Endothelial cell of umbilical vein (primary cell): Measurements from ENCODE around the gene TGFA. TPM values are rescaled to one million over a fixed set of nuclear protein-coding genes. Genes with fewer than 3 reads are reported as not detected.

Experiments used
- Bru-seq: library from RNA; stranded (reverse); fragments of 400-500 nt; gene quantifications from one replicate; lab custom pipeline; 2021; lab: Mats Ljungman, UMichigan
- BruChase-seq, 2 experiments: library from RNA; stranded (reverse); fragments of 400-500 nt; gene quantifications; one replicate each; lab custom pipeline; 2021; lab: Mats Ljungman, UMichigan
- BruUV-seq: library from RNA; stranded (reverse); fragments of 400-500 nt; replicated peaks from 2 replicates; lab custom pipeline; 2021; lab: Mats Ljungman, UMichigan
- CTCF ChIA-PET: fragments of 300-600, 350-600 bp; sonication (Branson Sonifier 250); formaldehyde crosslinking; loops from one replicate; lab custom pipeline; 2021; ENCODE audit warnings: antibody characterized with exemption, inconsistent platforms; lab: Charles Lee
- POLR2A ChIA-PET: fragments of 300-600, 350-600 bp; sonication (Branson Sonifier 250); formaldehyde crosslinking; loops from one replicate; lab custom pipeline; 2021; ENCODE audit warnings: antibody characterized with exemption, inconsistent platforms; lab: Charles Lee
- DNase-seq: peaks from one replicate; pipeline ENCODE4 v3.0.0-alpha.2; 2011; ENCODE audit warnings: low read depth, low spot score
- FAIRE-seq: peaks from 2 replicates; lab custom pipeline; 2011; peaks lifted over from hg19 to GRCh38; lab: Jason Lieb, UNC
- H2AFZ ChIP-seq: 2 replicates; pipeline ENCODE4 v1.6.0; 2012; ENCODE audit warnings: low read depth, low read length, control low read depth, inconsistent platforms
- H3K27ac ChIP-seq: 2 replicates; pipeline ENCODE4 v1.5.1; 2011; ENCODE audit warnings: low read depth, mild to moderate bottlenecking, control low read depth, low read length, moderate library complexity; ENCODE audit not compliant: insufficient read depth
- H3K27me3 ChIP-seq, 2 experiments: 2 replicates each; pipeline versions ENCODE4 v1.6.0 to v1.6.1; 2011; ENCODE audit warnings: low read length in 2 of 2, mixed read lengths in 1 of 2; ENCODE audit not compliant: control insufficient read depth in 2 of 2, insufficient read depth in 2 of 2
- H3K36me3 ChIP-seq, 2 experiments: 2 replicates in 1 of 2; 3 replicates in 1 of 2; pipeline ENCODE4 v1.5.1; 2011; ENCODE audit warnings: low read length in 2 of 2, mild to moderate bottlenecking in 1 of 2, moderate library complexity in 1 of 2; ENCODE audit not compliant: control insufficient read depth in 2 of 2, insufficient read depth in 2 of 2; ENCODE audit errors: extremely low read depth in 1 of 2
- H3K4me1 ChIP-seq: 3 replicates; pipeline ENCODE4 v1.5.1; 2011; ENCODE audit warnings: mild to moderate bottlenecking, low read length; ENCODE audit not compliant: control insufficient read depth, insufficient read depth; ENCODE audit errors: extremely low read depth
- H3K4me2 ChIP-seq: 2 replicates; pipeline ENCODE4 v1.6.1; 2011; ENCODE audit warnings: low read length, control low read depth, mixed read lengths; ENCODE audit not compliant: insufficient read depth
- H3K4me3 ChIP-seq, 3 experiments: fragments of 200-600 bp in 1 of 3; sonication (generic), shearing (Covaris generic) in 1 of 3; replicated peaks in 1 of 3; 2 replicates each; pipeline ENCODE4 v1.5.1; 2011 to 2016; ENCODE audit warnings: control low read depth in 3 of 3, low read length in 3 of 3, mild to moderate bottlenecking in 2 of 3, inconsistent platforms in 1 of 3, low read depth in 1 of 3, moderate library complexity in 1 of 3; ENCODE audit not compliant: insufficient read depth in 1 of 3
- H3K79me2 ChIP-seq: 2 replicates; pipeline ENCODE4 v1.6.0; 2012; ENCODE audit warnings: low read length, inconsistent platforms; ENCODE audit not compliant: control insufficient read depth, insufficient read depth
- H3K9ac ChIP-seq: replicated peaks from 2 replicates; pipeline ENCODE3; 2011; ENCODE audit warnings: low read length, control low read depth; ENCODE audit not compliant: insufficient read depth; ENCODE audit errors: extremely low read depth
- H3K9me1 ChIP-seq: replicated peaks from 3 replicates; pipeline ENCODE4 v1.6.0; 2011; ENCODE audit warnings: mild to moderate bottlenecking, low read length; ENCODE audit not compliant: control insufficient read depth, insufficient read depth; ENCODE audit errors: extremely low read depth
- H3K9me3 ChIP-seq: replicated peaks from 2 replicates; pipeline ENCODE4 v1.5.1; 2012; ENCODE audit warnings: low read length, inconsistent platforms; ENCODE audit not compliant: control insufficient read depth, insufficient read depth
- H4K20me1 ChIP-seq: replicated peaks from 2 replicates; pipeline ENCODE3; 2011; ENCODE audit warnings: mild to moderate bottlenecking, low read length; ENCODE audit not compliant: control insufficient read depth, insufficient read depth; ENCODE audit errors: extremely low read depth
- CTCF ChIP-seq, 2 donors: IDR thresholded peaks; 1 replicate in 1 of 2; 2 replicates in 1 of 2; pipeline ENCODE4 v1.5.1; 2011; ENCODE audit warnings: low read length in 2 of 2, mild to moderate bottlenecking in 2 of 2, moderate library complexity in 2 of 2, control low read depth in 1 of 2, inconsistent platforms in 1 of 2, low read depth in 1 of 2; ENCODE audit not compliant: insufficient read depth in 1 of 2; ENCODE audit errors: extremely low read depth in 1 of 2
- EZH2 ChIP-seq: IDR thresholded peaks from 2 replicates; pipeline ENCODE4 v1.6.1; 2012; ENCODE audit warnings: borderline replicate concordance, low read depth, mild to moderate bottlenecking, moderate library complexity, low read length, inconsistent platforms; ENCODE audit not compliant: severe bottlenecking
- FOS ChIP-seq: IDR thresholded peaks from 2 replicates; pipeline ENCODE4 v1.6.1; 2011; ENCODE audit warnings: mild to moderate bottlenecking, low read length, moderate library complexity, borderline replicate concordance; ENCODE audit not compliant: insufficient read depth
- dilution Hi-C: fragments of 300-500 bp; cut with MboI; formaldehyde crosslinking; loops from one replicate; pipeline ENCODE4 v1.15.0; 2019; ENCODE audit warnings: low sequenced_read_pairs; ENCODE audit not compliant: extremely low pct_ligation_motif_present
- intact Hi-C: fragments of 100-400 bp; cut with micrococcal nuclease; formaldehyde crosslinking; loops from one replicate; pipeline ENCODE4 v1.10.0; 2022
- long read RNA-seq: library from polyadenylated mRNA; stranded (forward); transcript quantifications from one replicate; pipeline ENCODE4 v2.0.0, GENCODE V29; 2021
- polyA minus RNA-seq, 3 experiments: library from RNA; depleted of rRNA, polyadenylated mRNA; stranded (reverse); fragments of >200 nt; gene quantifications; 1 replicate in 1 of 3; 2 replicates in 2 of 3; pipeline ENCODE4 v1.2.3, GENCODE V29; 2011
- polyA plus RNA-seq, 4 experiments: library from polyadenylated mRNA; depleted of rRNA in 3 of 4; stranded (reverse) in 3 of 4; unstranded in 1 of 4; fragments of >200 nt; gene quantifications; 2 replicates each; pipeline versions ENCODE4 v1.2.1 to v1.2.3, GENCODE V29; 2011 to 2012; ENCODE audit warnings: missing spikeins in 1 of 4
- total RNA-seq: library from RNA; stranded (reverse); gene quantifications from 2 replicates; pipeline ENCODE4 v1.2.3, GENCODE V29; 2021

The TGFA gene
- 0.12 and 0.22 TPM in 2 replicates for total RNA-seq
- 0.19 and 0.32 TPM in 2 replicates for polyA plus RNA-seq
- polyA plus RNA-seq (2011; cell fraction: cytosol; rRNA removed) = 0.17 and 0.21 TPM in 2 replicates
- polyA plus RNA-seq (2011; cell fraction: nucleus; rRNA removed) = 0.21 and 0.25 TPM in 2 replicates
- 0.31 and 0.59 TPM in 2 replicates for polyA plus RNA-seq (2012)
- polyA minus RNA-seq = 0.06 and 0.32 TPM in 2 replicates
- polyA minus RNA-seq (2011; cell fraction: cytosol; rRNA and poly(A)+ RNA removed) = 6.0 TPM
- 0.29 and 0.38 TPM in 2 replicates for polyA minus RNA-seq (2011; cell fraction: nucleus; rRNA and poly(A)+ RNA removed)
- percentile 19 among the genes with signal in this experiment for Bru-seq, nascent RNA
- BruChase-seq, experiment 1, labeled RNA remaining after a 6-hour chase = percentile 20 among the genes with signal in this experiment
- BruChase-seq, experiment 2, labeled RNA remaining after a 2-hour chase = percentile 19 among the genes with signal in this experiment
- long read RNA-seq = 0 reads

GRCh38 chr2:70553584-70554337 is at the start of gene TGFA:
TSS of gene TGFA (minus strand) at chr2:70553826. CDS start at chr2:70553767, 59 bp downstream.
- Histone ChIP-seq H3K27me3 (peaks cover 48 to 51% of the 10 kb centered on the region in 2 experiments), H3K9ac (no peak within 1 kb of the TSS), H3K36me3 (no peaks in the 10 kb centered on the region), H3K4me1 (peaks cover 9% of the 10 kb centered on the region), H3K9me3 (no peaks in the 10 kb centered on the region), H3K4me3 (peak within 1 kb of the TSS; percentile 29 to 45 (median 35)), H3K4me2 (peak within 1 kb of the TSS; percentile 69), H3K27ac (no peak within 1 kb of the TSS), H2AFZ (peak within 1 kb of the TSS; percentile 73), H4K20me1 (no peaks in the 10 kb centered on the region), H3K9me1 (no peaks in the 10 kb centered on the region), H3K79me2 (no peaks in the 10 kb centered on the region)
- dilution Hi-C loops = no loop called here
- BruUV-seq = no TSS peak
- peak; percentile 83 for FAIRE-seq
- ChIA-PET POLR2A (no interaction called here), CTCF (interaction anchor here (1.0 to 1.4 kb wide), 2 partner anchors 64 to 196 kb away, joined by 3 to 7 read pairs; no protein-coding TSS in a partner anchor)
- peak; percentile 38 for DNase-seq
- intact Hi-C loops = loop anchor here (2.0 to 5.0 kb wide), 5 partner anchors 63 to 251 kb away; partner anchors contain the start of gene FAM136A
- TF ChIP-seq CTCF (IDR thresholded peaks at IDR 0.05; ENCODE audit: extremely low read depth in 1 of 2, insufficient read depth in 1 of 2, low read depth in 1 of 2, low read length in 2 of 2) (peak; percentile 69 to 91), FOS (no peak), EZH2 (peak; percentile 62)
